ENCODE measurements around the gene MMRN2. TPM values are rescaled to one million over a fixed set of nuclear protein-coding genes. Genes with fewer than 3 reads are reported as not detected.
"Not testable (repeated sequence)": the region's sequence is repeated elsewhere in the genome, so short reads cannot be mapped to it uniquely, and the experiment has no call there.

The MMRN2 gene
- total RNA-seq, 1 donor from 2014 or later, result 6.5 TPM

- no peaks in the 10 kb centered on the region for H3K36me3 Mint-ChIP-seq
- no peak overlapping the region for H3K4me3 Mint-ChIP-seq
- no peaks in the 10 kb centered on the region for H3K9me3 Mint-ChIP-seq
- no peaks in the 10 kb centered on the region for H3K27me3 Mint-ChIP-seq (ENCODE audit: low read depth)
- DNase-seq (ENCODE audit: low spot score in 2 of 2, unreplicated experiment in 2 of 2), result no peak
- TF ChIP-seq, protein P1, sequence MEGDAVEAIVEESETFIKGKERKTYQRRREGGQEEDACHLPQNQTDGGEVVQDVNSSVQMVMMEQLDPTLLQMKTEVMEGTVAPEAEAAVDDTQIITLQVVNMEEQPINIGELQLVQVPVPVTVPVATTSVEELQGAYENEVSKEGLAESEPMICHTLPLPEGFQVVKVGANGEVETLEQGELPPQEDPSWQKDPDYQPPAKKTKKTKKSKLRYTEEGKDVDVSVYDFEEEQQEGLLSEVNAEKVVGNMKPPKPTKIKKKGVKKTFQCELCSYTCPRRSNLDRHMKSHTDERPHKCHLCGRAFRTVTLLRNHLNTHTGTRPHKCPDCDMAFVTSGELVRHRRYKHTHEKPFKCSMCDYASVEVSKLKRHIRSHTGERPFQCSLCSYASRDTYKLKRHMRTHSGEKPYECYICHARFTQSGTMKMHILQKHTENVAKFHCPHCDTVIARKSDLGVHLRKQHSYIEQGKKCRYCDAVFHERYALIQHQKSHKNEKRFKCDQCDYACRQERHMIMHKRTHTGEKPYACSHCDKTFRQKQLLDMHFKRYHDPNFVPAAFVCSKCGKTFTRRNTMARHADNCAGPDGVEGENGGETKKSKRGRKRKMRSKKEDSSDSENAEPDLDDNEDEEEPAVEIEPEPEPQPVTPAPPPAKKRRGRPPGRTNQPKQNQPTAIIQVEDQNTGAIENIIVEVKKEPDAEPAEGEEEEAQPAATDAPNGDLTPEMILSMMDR (IDR thresholded peaks at IDR 0.05; ENCODE audit: unreplicated experiment), result no peak
- H3K27ac Mint-ChIP-seq, result no peak overlapping the region
- peaks cover 10% of the 10 kb centered on the region for H3K4me1 Mint-ChIP-seq
Measured at GRCh38 chr10:86988520-86988919, 31.1 kb upstream of the MMRN2 start.

- not testable (repeated sequence) for H3K9me3 Mint-ChIP-seq; DNase-seq (ENCODE audit: low spot score in 2 of 2, unreplicated experiment in 2 of 2); H3K4me1 Mint-ChIP-seq; H3K27ac Mint-ChIP-seq; H3K36me3 Mint-ChIP-seq; H3K27me3 Mint-ChIP-seq (ENCODE audit: low read depth); H3K4me3 Mint-ChIP-seq
Measured at GRCh38 chr10:86984498-86984897, 27.1 kb upstream of the MMRN2 start.

- Mint-ChIP-seq H3K9me3 (no peaks in the 10 kb centered on the region), H3K4me3 (no peak overlapping the region), H3K4me1 (peaks cover 3% of the 10 kb centered on the region), H3K27ac (no peak overlapping the region), H3K27me3 (ENCODE audit: low read depth) (no peaks in the 10 kb centered on the region), H3K36me3 (no peaks in the 10 kb centered on the region)
- no peak for DNase-seq (ENCODE audit: low spot score in 2 of 2, unreplicated experiment in 2 of 2)
- TF ChIP-seq, protein P1 (IDR thresholded peaks at IDR 0.05; ENCODE audit: unreplicated experiment), result no peak
Measured at GRCh38 chr10:86981716-86982115, 24.3 kb upstream of the MMRN2 start.

- not testable (repeated sequence) for H3K27ac Mint-ChIP-seq; H3K9me3 Mint-ChIP-seq; H3K36me3 Mint-ChIP-seq; H3K4me1 Mint-ChIP-seq; H3K27me3 Mint-ChIP-seq (ENCODE audit: low read depth); H3K4me3 Mint-ChIP-seq; DNase-seq (ENCODE audit: low spot score in 2 of 2, unreplicated experiment in 2 of 2)
Measured at GRCh38 chr10:86981020-86981419, 23.6 kb upstream of the MMRN2 start.

DNA sequence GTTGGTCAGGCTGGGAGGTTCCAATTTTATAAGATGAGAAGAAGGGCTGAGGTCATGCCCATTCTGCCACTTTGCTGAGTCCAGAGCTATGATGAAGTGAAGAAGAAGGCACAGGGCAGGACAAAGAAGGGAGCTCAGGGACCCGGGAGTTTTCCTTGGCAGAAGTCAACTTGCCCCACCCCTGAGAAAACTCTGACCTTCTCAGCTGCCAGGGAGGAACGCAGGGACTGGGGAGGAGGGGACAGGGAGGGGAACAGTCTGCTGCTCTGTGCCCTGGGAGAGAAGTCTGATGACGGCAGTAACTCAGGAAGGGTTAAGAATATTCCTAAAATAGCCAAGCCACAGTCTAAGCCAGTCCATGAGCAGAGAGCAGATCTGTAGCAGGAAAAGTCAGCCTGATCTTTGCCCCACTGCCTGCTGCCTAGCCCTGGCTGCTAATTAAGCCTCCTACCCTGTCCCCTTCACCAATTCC lies 22.6 kb upstream of the MMRN2 start:
- Mint-ChIP-seq H3K4me3 (no peak overlapping the region), H3K9me3 (no peaks in the 10 kb centered on the region), H3K4me1 (peaks cover 3% of the 10 kb centered on the region), H3K36me3 (no peaks in the 10 kb centered on the region), H3K27me3 (ENCODE audit: low read depth) (no peaks in the 10 kb centered on the region), H3K27ac (no peak overlapping the region)
- no peak for DNase-seq (ENCODE audit: low spot score in 2 of 2, unreplicated experiment in 2 of 2)
- TF ChIP-seq, protein P1 (IDR thresholded peaks at IDR 0.05; ENCODE audit: unreplicated experiment), result no peak

DNA sequence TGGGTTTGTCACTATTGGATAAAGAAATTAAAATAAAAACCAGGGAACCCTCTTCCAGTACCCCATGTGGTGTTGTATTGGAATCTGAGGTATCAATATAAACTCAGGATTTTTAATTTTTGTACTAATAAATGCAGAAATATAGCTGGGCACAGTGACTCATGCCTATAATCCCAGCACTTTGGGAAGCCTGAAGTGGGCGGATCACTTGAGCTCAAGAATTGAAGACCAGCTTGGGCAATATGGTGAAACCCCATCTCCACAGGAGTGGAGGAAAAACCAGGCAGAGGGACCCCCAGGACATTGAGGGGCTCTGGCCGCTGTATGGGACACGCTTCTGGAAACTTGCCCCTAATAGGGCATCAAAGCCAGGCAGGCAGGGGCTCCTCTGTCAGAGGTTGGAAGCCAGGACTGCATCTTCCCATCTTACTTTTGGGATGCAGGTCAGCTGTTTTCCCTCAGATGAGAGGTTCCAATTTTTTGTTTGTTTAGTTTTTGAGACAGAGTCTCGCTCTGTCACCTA lies 21.9 kb upstream of the MMRN2 start:
- Mint-ChIP-seq H3K27me3 (ENCODE audit: low read depth) (no peaks in the 10 kb centered on the region), H3K36me3 (no peaks in the 10 kb centered on the region), H3K4me1 (peaks cover 9% of the 10 kb centered on the region), H3K27ac (no peak overlapping the region), H3K4me3 (no peak overlapping the region), H3K9me3 (no peaks in the 10 kb centered on the region)
- DNase-seq (ENCODE audit: low spot score in 2 of 2, unreplicated experiment in 2 of 2), result no peak
- TF ChIP-seq, protein P1 (IDR thresholded peaks at IDR 0.05; ENCODE audit: unreplicated experiment), result no peak

GRCh38 chr10:86978457-86978856 lies 21.0 kb upstream of the MMRN2 start:
- H3K9me3 Mint-ChIP-seq; H3K27me3 Mint-ChIP-seq (ENCODE audit: low read depth); H3K4me3 Mint-ChIP-seq; H3K27ac Mint-ChIP-seq; H3K36me3 Mint-ChIP-seq; DNase-seq (ENCODE audit: low spot score in 2 of 2, unreplicated experiment in 2 of 2): not testable (repeated sequence)
- H3K4me1 Mint-ChIP-seq, result peaks cover 13% of the 10 kb centered on the region
